H1 (cell line): Measurements from ENCODE around the gene WDR45. TPM values are rescaled to one million over a fixed set of nuclear protein-coding genes. Genes with fewer than 3 reads are reported as not detected.

Experiments
- CTCF ChIA-PET: fragments of 300-600 bp; sonication (Branson Sonifier 250); formaldehyde crosslinking; loops from one replicate; lab custom pipeline; 2021; ENCODE audit not compliant: partially characterized antibody; lab: Charles Lee
- POLR2A ChIA-PET: fragments of 300-600 bp; sonication (Branson Sonifier 250); formaldehyde crosslinking; loops from one replicate; lab custom pipeline; 2021; ENCODE audit warnings: inconsistent platforms; ENCODE audit not compliant: partially characterized antibody; lab: Charles Lee
- DNase-seq, 2 experiments: peaks; one replicate each; pipeline versions ENCODE4 v3.0.0 to v3.0.0-alpha.2; 2010 to 2022; ENCODE audit warnings: low spot score in 2 of 2, low read depth in 1 of 2, mixed read lengths in 1 of 2
- FAIRE-seq: peaks from 2 replicates; lab custom pipeline; 2011; peaks lifted over from hg19 to GRCh38; lab: Jason Lieb, UNC
- H2AFZ ChIP-seq: 2 replicates; pipeline ENCODE4 v1.8.1; 2012; ENCODE audit warnings: low read length, inconsistent platforms
- H2AK5ac ChIP-seq: 2 replicates; pipeline ENCODE4 v1.6.1; 2013; ENCODE audit warnings: low read depth, low read length
- H2BK120ac ChIP-seq: replicated peaks from 2 replicates; pipeline ENCODE3; 2013; ENCODE audit warnings: low read depth, low read length, inconsistent platforms
- H2BK12ac ChIP-seq: 2 replicates; pipeline ENCODE4 v1.6.1; 2013; ENCODE audit warnings: low read depth, low read length
- H2BK15ac ChIP-seq: 2 replicates; pipeline ENCODE4 v1.6.1; 2013; ENCODE audit warnings: low read length
- H2BK20ac ChIP-seq: 2 replicates; pipeline ENCODE4 v1.6.1; 2013; ENCODE audit warnings: low read length
- H2BK5ac ChIP-seq: 2 replicates; pipeline ENCODE4 v1.6.1; 2013; ENCODE audit warnings: low read depth, low read length
- H3K14ac ChIP-seq: 2 replicates; pipeline ENCODE4 v1.6.1; 2013; ENCODE audit warnings: inconsistent platforms; ENCODE audit not compliant: insufficient read length
- H3K18ac ChIP-seq: 2 replicates; pipeline ENCODE4 v1.6.1; 2013; ENCODE audit warnings: low read length; ENCODE audit errors: extremely low read depth
- H3K23ac ChIP-seq: 2 replicates; pipeline ENCODE4 v1.6.1; 2013; ENCODE audit warnings: inconsistent platforms; ENCODE audit not compliant: insufficient read length
- H3K23me2 ChIP-seq: 2 replicates; pipeline ENCODE4 v1.6.1; 2013; ENCODE audit warnings: low read depth, low read length
- H3K27ac ChIP-seq: 2 replicates; pipeline ENCODE4 v1.6.1; 2011; ENCODE audit warnings: low read depth, low read length, inconsistent platforms
- H3K27me3 ChIP-seq, 4 experiments: replicated peaks in 1 of 4; 1 replicate in 1 of 4; 2 replicates in 3 of 4; pipeline versions ENCODE4 v1.6.1 to v1.8.1; 2011 to 2013; ENCODE audit warnings: low read length in 3 of 4, mild to moderate bottlenecking in 3 of 4, inconsistent platforms in 2 of 4, mixed read lengths in 2 of 4, moderate library complexity in 1 of 4; ENCODE audit not compliant: control insufficient read depth in 3 of 4, insufficient read depth in 3 of 4; ENCODE audit errors: extremely low read depth in 1 of 4
- H3K36me3 ChIP-seq, 4 experiments: 2 replicates each; pipeline versions ENCODE4 v1.6.1 to v1.8.1; 2011 to 2013; ENCODE audit warnings: mild to moderate bottlenecking in 4 of 4, low read length in 3 of 4, moderate library complexity in 2 of 4, control low read depth in 1 of 4, inconsistent platforms in 1 of 4; ENCODE audit not compliant: insufficient read depth in 4 of 4, control insufficient read depth in 2 of 4
- H3K4ac ChIP-seq: replicated peaks from 2 replicates; pipeline ENCODE3; 2013; ENCODE audit warnings: low read length, low read depth, mixed read lengths, inconsistent platforms; ENCODE audit not compliant: insufficient read length
- H3K4me1 ChIP-seq, 4 experiments: replicated peaks in 1 of 4; 1 replicate in 1 of 4; 2 replicates in 3 of 4; pipeline versions ENCODE4 v1.6.1 to v1.8.1; 2011 to 2013; ENCODE audit warnings: low read length in 3 of 4, inconsistent platforms in 2 of 4, mixed read lengths in 1 of 4; ENCODE audit not compliant: insufficient read depth in 4 of 4, control insufficient read depth in 3 of 4
- H3K4me2 ChIP-seq, 2 experiments: 2 replicates each; pipeline versions ENCODE4 v1.6.1 to v1.8.1; 2011 to 2013; ENCODE audit warnings: low read depth in 2 of 2, low read length in 2 of 2, control low read depth in 1 of 2, inconsistent platforms in 1 of 2, mild to moderate bottlenecking in 1 of 2; ENCODE audit not compliant: insufficient read depth in 1 of 2
- H3K4me3 ChIP-seq, 4 experiments: fragments of 200-600, 300-600 bp in 1 of 4; sonication (generic), shearing (Covaris generic), sonication (Bioruptor Twin) in 1 of 4; 2 replicates each; pipeline versions ENCODE4 v1.5.1 to v1.8.1; 2011 to 2016; ENCODE audit warnings: low read length in 4 of 4, low read depth in 3 of 4, control low read depth in 2 of 4, inconsistent platforms in 2 of 4, mild to moderate bottlenecking in 2 of 4, mixed read lengths in 1 of 4, moderate library complexity in 1 of 4; ENCODE audit not compliant: insufficient read depth in 2 of 4; ENCODE audit errors: extremely low read depth in 1 of 4
- H3K56ac ChIP-seq: replicated peaks from 2 replicates; pipeline ENCODE3; 2013; ENCODE audit warnings: low read depth, mild to moderate bottlenecking, mixed read lengths, low read length, inconsistent platforms; ENCODE audit not compliant: insufficient read length
- H3K79me1 ChIP-seq: 2 replicates; pipeline ENCODE4 v1.6.1; 2013; ENCODE audit warnings: low read depth, low read length, control low read depth
- H3K79me2 ChIP-seq, 2 experiments: 2 replicates each; pipeline versions ENCODE4 v1.6.1 to v1.8.1; 2012 to 2013; ENCODE audit warnings: low read length in 2 of 2, mild to moderate bottlenecking in 2 of 2, inconsistent platforms in 1 of 2; ENCODE audit not compliant: insufficient read depth in 2 of 2, control insufficient read depth in 1 of 2
- H3K9ac ChIP-seq, 4 experiments: replicated peaks in 1 of 4; 1 replicate in 1 of 4; 2 replicates in 3 of 4; pipeline versions ENCODE4 v1.6.1 to v1.8.1; 2011 to 2013; ENCODE audit warnings: low read depth in 3 of 4, low read length in 3 of 4, control low read depth in 2 of 4, mild to moderate bottlenecking in 2 of 4, moderate library complexity in 2 of 4, inconsistent platforms in 1 of 4; ENCODE audit errors: extremely low read depth in 1 of 4
- H3K9me3 ChIP-seq, 2 experiments: 2 replicates each; pipeline versions ENCODE4 v1.6.1 to v1.8.1; 2012 to 2013; ENCODE audit warnings: mild to moderate bottlenecking in 2 of 2, moderate library complexity in 2 of 2, control low read depth in 1 of 2, inconsistent platforms in 1 of 2, low read depth in 1 of 2, low read length in 1 of 2, mixed read lengths in 1 of 2; ENCODE audit not compliant: insufficient read depth in 2 of 2
- H4K20me1 ChIP-seq, 2 experiments: replicated peaks in 1 of 2; 2 replicates each; pipeline versions ENCODE3 to v1.8.1; 2011 to 2013; ENCODE audit warnings: inconsistent platforms in 2 of 2, low read length in 2 of 2, mild to moderate bottlenecking in 1 of 2; ENCODE audit not compliant: insufficient read depth in 2 of 2, control insufficient read depth in 1 of 2
- H4K5ac ChIP-seq: 2 replicates; pipeline ENCODE4 v1.6.1; 2013; ENCODE audit warnings: low read length, low read depth, mixed read lengths, inconsistent platforms; ENCODE audit not compliant: insufficient read length
- H4K8ac ChIP-seq: 2 replicates; pipeline ENCODE4 v1.8.0; 2013; ENCODE audit warnings: mild to moderate bottlenecking, moderate library complexity, low read length, inconsistent platforms; ENCODE audit not compliant: insufficient read depth; ENCODE audit errors: extremely low read depth
- H4K91ac ChIP-seq: replicated peaks from 2 replicates; pipeline ENCODE3; 2013; ENCODE audit warnings: low read length, mixed read lengths, inconsistent platforms; ENCODE audit not compliant: insufficient read length
- BACH1 ChIP-seq: IDR thresholded peaks from 2 replicates; pipeline ENCODE4 v1.6.1; 2012; ENCODE audit warnings: low read length, improper control_type of control experiment
- CHD1 ChIP-seq: IDR thresholded peaks from 2 replicates; pipeline ENCODE4 v1.6.1; 2012; ENCODE audit warnings: low read depth, low read length, improper control_type of control experiment
- CHD2 ChIP-seq: IDR thresholded peaks from 2 replicates; pipeline ENCODE4 v1.6.1; 2012; ENCODE audit warnings: low read length, improper control_type of control experiment
- JUND ChIP-seq: IDR thresholded peaks from 2 replicates; pipeline ENCODE4 v1.6.1; 2011; ENCODE audit warnings: mild to moderate bottlenecking, improper control_type of control experiment, low read length
- POU5F1 ChIP-seq: IDR thresholded peaks from 2 replicates; pipeline ENCODE4 v1.6.1; 2011; ENCODE audit warnings: low read depth, mild to moderate bottlenecking, low read length, moderate library complexity
- SAP30 ChIP-seq: fragments of 300-600 bp; sonication (generic); IDR thresholded peaks from 2 replicates; pipeline ENCODE4 v1.7.1; 2012; ENCODE audit warnings: low read length, moderate library complexity, mild to moderate bottlenecking, inconsistent platforms; ENCODE audit not compliant: insufficient read depth, insufficient replicate concordance
- TCF12 ChIP-seq: IDR thresholded peaks from 2 replicates; pipeline ENCODE4 v1.6.1; 2011; ENCODE audit warnings: low read depth, mild to moderate bottlenecking, low read length
- WGBS, 2 experiments: shearing (Covaris generic) in 1 of 2; methylation state at CpG; one replicate each; pipeline versions ENCODE4 v1.1.6 to v1.1.7; 2013 to 2015; ENCODE audit warnings: low lambda C conversion rate in 2 of 2, mixed read lengths in 2 of 2, inconsistent platforms in 1 of 2, low coverage in 1 of 2, missing lambda C conversion rate in 1 of 2; ENCODE audit not compliant: insufficient replicate concordance in 2 of 2, insufficient coverage in 1 of 2, insufficient read length in 1 of 2; ENCODE audit errors: extremely low coverage in 1 of 2, missing lambda C conversion rate in 1 of 2; 5-methylcytosine and 5-hydroxymethylcytosine counted together
- polyA plus RNA-seq, 7 experiments: library from polyadenylated mRNA; depleted of rRNA in 3 of 7; stranded (reverse) in 5 of 7; unstranded in 2 of 7; fragments of >200 nt in 5 of 7; fragments of 200-250 nt in 2 of 7; gene quantifications; 1 replicate in 5 of 7; 2 replicates in 1 of 7; 4 replicates in 1 of 7; pipeline versions ENCODE4 v1.2.1 to v1.2.3, GENCODE V29; 2011 to 2013; ENCODE audit warnings: missing spikeins in 2 of 7, mixed read lengths in 2 of 7
- total RNA-seq: library from RNA; stranded (reverse); fragmentation: NEBNext Ultra II Directional; extraction: Animal tissue kit (Norgen Biotek cat#: 25700); gene quantifications from 2 replicates; pipeline ENCODE4 v1.2.1, GENCODE V29; 2021
- TF ChIP-seq, protein P1 (sequence below), 3 experiments: IDR thresholded peaks; 1 replicate in 2 of 3; 2 replicates in 1 of 3; pipeline versions ENCODE4 v1.5.1 to v1.6.1; 2011; ENCODE audit warnings: low read length in 3 of 3, mild to moderate bottlenecking in 3 of 3, inconsistent platforms in 2 of 3, low read depth in 1 of 3, moderate library complexity in 1 of 3; ENCODE audit not compliant: insufficient read depth in 1 of 3; ENCODE audit errors: control extremely low read depth in 1 of 3

Gene WDR45
- total and polyA plus RNA-seq, 2 of the 8 experiments (the other 6 are each of a cell fraction or from before 2014, with no cell fraction given) = 27.9 to 49.7 TPM

DNA sequence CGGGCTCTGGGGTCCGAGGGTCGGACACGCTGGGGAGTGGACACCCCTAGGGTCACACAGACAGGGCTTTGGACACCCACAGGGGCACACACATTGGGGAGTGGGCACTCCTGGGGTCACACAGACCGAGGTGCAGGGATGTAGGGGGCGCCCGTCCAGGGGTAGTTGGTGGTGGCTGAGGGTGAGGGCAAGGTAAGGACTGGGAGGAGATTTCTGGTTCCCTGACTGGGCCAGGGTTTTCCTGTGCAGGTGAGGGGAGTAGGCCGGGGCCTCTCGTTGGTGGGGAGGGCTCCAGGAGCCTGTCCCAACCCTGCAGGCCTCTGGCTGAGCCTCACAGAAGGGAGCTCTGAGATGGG lies 21.9 kb upstream of the WDR45 start:
- no peak overlapping the region; the same call in 1 of the 2 replicates for H4K8ac ChIP-seq
- H3K9ac ChIP-seq = peak overlapping the region in 1 of 4 experiments; percentile 30; a peak in 3 of 7 replicates
- H2BK5ac ChIP-seq = no peak overlapping the region
- peaks cover 0 to 3% of the 10 kb centered on the region in 2 experiments; a peak in 1 of 4 replicates for H3K79me2 ChIP-seq
- ChIA-PET CTCF (no interaction called here), POLR2A (interaction anchor here (1.0 kb wide), 1 partner anchor 21 kb away, joined by 3 read pairs; no protein-coding TSS in a partner anchor)
- H3K23ac ChIP-seq = no peak overlapping the region
- no peaks in the 10 kb centered on the region for H3K27me3 ChIP-seq
- H3K18ac ChIP-seq = no peak overlapping the region
- no peaks in the 10 kb centered on the region for H3K36me3 ChIP-seq
- peak overlapping the region; percentile 68 to 94 (median 84) for H3K4me3 ChIP-seq
- DNase-seq (no peak), FAIRE-seq (no peak)
- no peak overlapping the region for H3K27ac ChIP-seq
- peak overlapping the region; percentile 69 to 74 for H3K4me2 ChIP-seq
- H3K14ac ChIP-seq = no peak overlapping the region
- H4K5ac ChIP-seq = peak overlapping the region; percentile 33
- no peaks in the 10 kb centered on the region for H4K20me1 ChIP-seq
- no peak overlapping the region for H3K56ac ChIP-seq
- H2BK12ac ChIP-seq = no peak overlapping the region
- no peak for TF ChIP-seq JUND
- TF ChIP-seq, protein P1, sequence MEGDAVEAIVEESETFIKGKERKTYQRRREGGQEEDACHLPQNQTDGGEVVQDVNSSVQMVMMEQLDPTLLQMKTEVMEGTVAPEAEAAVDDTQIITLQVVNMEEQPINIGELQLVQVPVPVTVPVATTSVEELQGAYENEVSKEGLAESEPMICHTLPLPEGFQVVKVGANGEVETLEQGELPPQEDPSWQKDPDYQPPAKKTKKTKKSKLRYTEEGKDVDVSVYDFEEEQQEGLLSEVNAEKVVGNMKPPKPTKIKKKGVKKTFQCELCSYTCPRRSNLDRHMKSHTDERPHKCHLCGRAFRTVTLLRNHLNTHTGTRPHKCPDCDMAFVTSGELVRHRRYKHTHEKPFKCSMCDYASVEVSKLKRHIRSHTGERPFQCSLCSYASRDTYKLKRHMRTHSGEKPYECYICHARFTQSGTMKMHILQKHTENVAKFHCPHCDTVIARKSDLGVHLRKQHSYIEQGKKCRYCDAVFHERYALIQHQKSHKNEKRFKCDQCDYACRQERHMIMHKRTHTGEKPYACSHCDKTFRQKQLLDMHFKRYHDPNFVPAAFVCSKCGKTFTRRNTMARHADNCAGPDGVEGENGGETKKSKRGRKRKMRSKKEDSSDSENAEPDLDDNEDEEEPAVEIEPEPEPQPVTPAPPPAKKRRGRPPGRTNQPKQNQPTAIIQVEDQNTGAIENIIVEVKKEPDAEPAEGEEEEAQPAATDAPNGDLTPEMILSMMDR (IDR thresholded peaks at IDR 0.05; ENCODE audit: control extremely low read depth in 1 of 3, insufficient read depth in 1 of 3, low read depth in 1 of 3, low read length in 3 of 3) = peak in 1 of 3 experiments; percentile 18; a peak in 1 of 4 replicates
- no peak for TF ChIP-seq CHD2
- no peak for TF ChIP-seq POU5F1
- no peak for TF ChIP-seq BACH1
- no peak for TF ChIP-seq TCF12
- TF ChIP-seq CHD1 = no peak
- TF ChIP-seq SAP30 = no peak
- 10% methylated on average over 2 of the region's 9 CpGs; no CpG with 5 or more reads in 1 of the 2 experiments for WGBS, 2 experiments
- peaks cover 2% of the 10 kb centered on the region; the same call in 1 of the 2 replicates for H3K23me2 ChIP-seq
- H2AFZ ChIP-seq = no peak overlapping the region
- H3K4me1 ChIP-seq = no peaks in the 10 kb centered on the region; a peak in 1 of 7 replicates
- H3K79me1 ChIP-seq = no peaks in the 10 kb centered on the region
- no peak overlapping the region for H2BK15ac ChIP-seq
- H2AK5ac ChIP-seq = no peak overlapping the region
- no peak overlapping the region for H2BK120ac ChIP-seq
- no peak overlapping the region for H3K4ac ChIP-seq
- no peak overlapping the region for H2BK20ac ChIP-seq
- H4K91ac ChIP-seq = no peak overlapping the region
- no peaks in the 10 kb centered on the region for H3K9me3 ChIP-seq
